Vagina (tissue), 2 donors: ENCODE data around the gene SAG. TPM values are rescaled to one million over a fixed set of nuclear protein-coding genes. Genes with fewer than 3 reads are reported as not detected.

ENCODE experiments used
- DNase-seq, 2 donors: peaks; one replicate each; pipeline ENCODE4 v3.0.0-alpha.2; 2017; ENCODE audit errors: extremely low spot score in 2 of 2
- H3K27ac ChIP-seq: fragments of 200-600 bp; sonication (generic); one replicate; pipeline ENCODE4 v1.5.1; 2019
- H3K27me3 ChIP-seq: fragments of 200-600 bp; sonication (generic); one replicate; pipeline ENCODE4 v1.5.1; 2019
- H3K36me3 ChIP-seq, 2 donors: fragments of 200-600 bp; sonication (generic); one replicate each; pipeline ENCODE4 v1.5.1; 2017 to 2019
- H3K4me1 ChIP-seq: fragments of 200-600 bp; sonication (generic); one replicate; pipeline ENCODE4 v1.5.1; 2019
- H3K4me3 ChIP-seq, 2 donors: fragments of 200-600 bp; sonication (generic); 1 replicate in 1 of 2; 2 replicates in 1 of 2; pipeline ENCODE4 v1.5.1; 2016 to 2019
- H3K9me3 ChIP-seq: fragments of 200-600 bp; sonication (generic); one replicate; pipeline ENCODE4 v1.5.1; 2019
- CTCF ChIP-seq, 3 experiments: fragments of 450-650 bp in 2 of 3; fragments of 200-600 bp in 1 of 3; sonication (generic) in 1 of 3; IDR thresholded peaks; one replicate each; pipeline ENCODE4 v1.5.1; 2017 to 2019; ENCODE audit warnings: antibody characterized with exemption in 3 of 3, mild to moderate bottlenecking in 2 of 3, moderate library complexity in 2 of 3
- POLR2A ChIP-seq, 2 donors: fragments of 450-650 bp; IDR thresholded peaks; one replicate each; pipeline ENCODE4 v1.6.1; 2017; ENCODE audit warnings: antibody characterized with exemption in 2 of 2, mild to moderate bottlenecking in 2 of 2, moderate library complexity in 2 of 2
- POLR2AphosphoS5 ChIP-seq, 2 donors: sonication (generic); formaldehyde crosslinking; IDR thresholded peaks; one replicate each; pipeline ENCODE4 v1.9.0; 2017; ENCODE audit warnings: antibody characterized with exemption in 2 of 2, mild to moderate bottlenecking in 2 of 2, low read depth in 1 of 2; ENCODE audit not compliant: insufficient read depth in 1 of 2
- intact Hi-C: fragments of 100-400 bp; cut with DNase I; formaldehyde crosslinking; loops from one replicate; pipeline ENCODE4 v1.15.1; 2023
- total RNA-seq: library from RNA; depleted of rRNA; stranded (reverse); fragments of >200 nt; gene quantifications from one replicate; pipeline ENCODE4 v1.2.3, GENCODE V29; 2016

The SAG gene
- total RNA-seq, 1 donor from 2014 or later, result not detected

- H3K4me3 ChIP-seq, result peak overlapping the region in 1 of 2 donors; percentile 75
- intact Hi-C loops, result loop anchor here (2.0 kb wide), 1 partner anchor 87 kb away; no protein-coding TSS in a partner anchor
- no peaks in the 10 kb centered on the region for H3K9me3 ChIP-seq
- H3K4me1 ChIP-seq, result peaks cover 32% of the 10 kb centered on the region
- H3K36me3 ChIP-seq, result no peaks in the 10 kb centered on the region
- no peak for DNase-seq
- TF ChIP-seq POLR2AphosphoS5 (IDR thresholded peaks at IDR 0.05; ENCODE audit: insufficient read depth in 1 of 2, low read depth in 1 of 2) (no peak), CTCF (IDR thresholded peaks at IDR 0.05) (no peak), POLR2A (IDR thresholded peaks at IDR 0.05) (no peak)
- H3K27me3 ChIP-seq, result no peaks in the 10 kb centered on the region
- no peak overlapping the region for H3K27ac ChIP-seq
Observed at GRCh38 chr2:233355916-233356315, 48.3 kb downstream of the SAG start.

GRCh38 chr2:233356546-233357308 is 49.1 kb downstream of the SAG start:
- H3K4me1 ChIP-seq, result peaks cover 32% of the 10 kb centered on the region
- intact Hi-C loops, result no loop called here
- H3K4me3 ChIP-seq, result no peak overlapping the region
- no peak for DNase-seq
- no peak overlapping the region for H3K27ac ChIP-seq
- no peaks in the 10 kb centered on the region for H3K27me3 ChIP-seq
- TF ChIP-seq CTCF (IDR thresholded peaks at IDR 0.05), result no peak
- no peak for TF ChIP-seq POLR2AphosphoS5 (IDR thresholded peaks at IDR 0.05; ENCODE audit: insufficient read depth in 1 of 2, low read depth in 1 of 2)
- TF ChIP-seq POLR2A (IDR thresholded peaks at IDR 0.05), result no peak
- no peaks in the 10 kb centered on the region for H3K36me3 ChIP-seq
- no peaks in the 10 kb centered on the region for H3K9me3 ChIP-seq

GRCh38 chr2:233358335-233358734 is 50.7 kb downstream of the SAG start:
- H3K36me3 ChIP-seq, result peaks cover 0 to under 1% of the 10 kb centered on the region in 2 donors
- DNase-seq, result no peak
- H3K27me3 ChIP-seq, result no peaks in the 10 kb centered on the region
- no peak overlapping the region for H3K27ac ChIP-seq
- no peak overlapping the region for H3K4me3 ChIP-seq
- TF ChIP-seq POLR2A (IDR thresholded peaks at IDR 0.05), result no peak
- intact Hi-C loops, result no loop called here
- peaks cover 29% of the 10 kb centered on the region for H3K4me1 ChIP-seq
- no peaks in the 10 kb centered on the region for H3K9me3 ChIP-seq

- Histone ChIP-seq H3K27ac (no peak overlapping the region), H3K27me3 (no peaks in the 10 kb centered on the region), H3K9me3 (no peaks in the 10 kb centered on the region), H3K4me1 (peaks cover 23% of the 10 kb centered on the region), H3K4me3 (no peak overlapping the region), H3K36me3 (peaks cover 0 to 7% of the 10 kb centered on the region in 2 donors)
- intact Hi-C loops, result no loop called here
- TF ChIP-seq POLR2AphosphoS5 (IDR thresholded peaks at IDR 0.05; ENCODE audit: insufficient read depth in 1 of 2, low read depth in 1 of 2) (no peak), CTCF (IDR thresholded peaks at IDR 0.05) (no peak), POLR2A (IDR thresholded peaks at IDR 0.05) (no peak)
- no peak for DNase-seq
Observed at GRCh38 chr2:233358947-233359346, 51.3 kb downstream of the SAG start.

GRCh38 chr2:233359823-233360222 is 52.2 kb downstream of the SAG start:
- Histone ChIP-seq H3K27ac (no peak overlapping the region), H3K27me3 (no peaks in the 10 kb centered on the region), H3K4me1 (peaks cover 21% of the 10 kb centered on the region), H3K4me3 (no peak overlapping the region), H3K9me3 (no peaks in the 10 kb centered on the region), H3K36me3 (peaks cover 0 to 10% of the 10 kb centered on the region in 2 donors)
- TF ChIP-seq POLR2AphosphoS5 (IDR thresholded peaks at IDR 0.05; ENCODE audit: insufficient read depth in 1 of 2, low read depth in 1 of 2) (no peak), POLR2A (IDR thresholded peaks at IDR 0.05) (no peak), CTCF (IDR thresholded peaks at IDR 0.05) (no peak)
- intact Hi-C loops, result no loop called here
- no peak for DNase-seq
